Nephron progenitor cell (in vitro differentiated cells): ENCODE results near the gene ERAS.
A peak's percentile ranks its signal among the peaks of the same experiment; 100 is the strongest.

Source experiments
- DNase-seq: peaks from one replicate; pipeline ENCODE4 v3.0.0; 2021
- H3K27ac Mint-ChIP-seq: 2 replicates; pipeline ENCODE4 v1.8.0; 2021; ENCODE audit warnings: mild to moderate bottlenecking, moderate library complexity, mixed read lengths
- H3K27me3 Mint-ChIP-seq: 2 replicates; pipeline ENCODE4 v1.8.0; 2021; ENCODE audit warnings: mild to moderate bottlenecking, low read depth, mixed read lengths; ENCODE audit not compliant: poor library complexity
- H3K36me3 Mint-ChIP-seq: 2 replicates; pipeline ENCODE4 v1.8.0; 2021; ENCODE audit warnings: low read depth, mixed read lengths
- H3K4me1 Mint-ChIP-seq: 2 replicates; pipeline ENCODE4 v1.8.0; 2021; ENCODE audit warnings: mixed read lengths
- H3K4me3 Mint-ChIP-seq: 2 replicates; pipeline ENCODE4 v1.8.0; 2021; ENCODE audit warnings: mild to moderate bottlenecking, moderate library complexity, mixed read lengths
- H3K9me3 Mint-ChIP-seq: 2 replicates; pipeline ENCODE4 v1.8.0; 2021; ENCODE audit warnings: mild to moderate bottlenecking, moderate library complexity, mixed read lengths
- TF ChIP-seq, protein P1 (sequence below): fragments of 200-600 bp; sonication (generic); IDR thresholded peaks from 2 replicates; pipeline ENCODE4 v1.5.0; 2021; ENCODE audit warnings: antibody characterized with exemption

The ERAS gene

DNA sequence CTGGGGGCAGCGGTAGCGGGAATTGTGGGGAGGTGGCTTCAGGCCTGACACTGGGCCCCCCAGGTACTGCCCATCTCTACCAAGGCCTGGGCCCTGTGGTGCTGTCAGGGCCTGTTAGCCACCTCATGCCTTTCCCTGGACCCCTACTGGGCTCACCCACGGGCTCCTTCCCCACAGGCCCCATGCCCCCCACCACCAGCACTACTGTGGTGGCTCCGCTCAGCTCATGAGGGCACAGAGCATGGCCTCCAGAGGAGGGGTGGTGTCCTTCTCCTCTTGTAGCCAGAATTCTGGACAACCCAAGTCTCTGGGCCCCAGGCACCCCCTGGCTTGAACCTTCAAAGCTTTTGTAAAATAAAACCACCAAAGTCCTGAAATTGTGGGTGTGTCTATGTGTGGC, 32.4 kb upstream of the ERAS start:
- no peak for DNase-seq
- Mint-ChIP-seq H3K27me3 (peaks cover 14% of the 10 kb centered on the region), H3K4me3 (no peak overlapping the region), H3K27ac (no peak overlapping the region), H3K4me1 (peaks cover 8% of the 10 kb centered on the region), H3K36me3 (no peaks in the 10 kb centered on the region), H3K9me3 (peaks cover 50% of the 10 kb centered on the region)
- TF ChIP-seq, protein P1, sequence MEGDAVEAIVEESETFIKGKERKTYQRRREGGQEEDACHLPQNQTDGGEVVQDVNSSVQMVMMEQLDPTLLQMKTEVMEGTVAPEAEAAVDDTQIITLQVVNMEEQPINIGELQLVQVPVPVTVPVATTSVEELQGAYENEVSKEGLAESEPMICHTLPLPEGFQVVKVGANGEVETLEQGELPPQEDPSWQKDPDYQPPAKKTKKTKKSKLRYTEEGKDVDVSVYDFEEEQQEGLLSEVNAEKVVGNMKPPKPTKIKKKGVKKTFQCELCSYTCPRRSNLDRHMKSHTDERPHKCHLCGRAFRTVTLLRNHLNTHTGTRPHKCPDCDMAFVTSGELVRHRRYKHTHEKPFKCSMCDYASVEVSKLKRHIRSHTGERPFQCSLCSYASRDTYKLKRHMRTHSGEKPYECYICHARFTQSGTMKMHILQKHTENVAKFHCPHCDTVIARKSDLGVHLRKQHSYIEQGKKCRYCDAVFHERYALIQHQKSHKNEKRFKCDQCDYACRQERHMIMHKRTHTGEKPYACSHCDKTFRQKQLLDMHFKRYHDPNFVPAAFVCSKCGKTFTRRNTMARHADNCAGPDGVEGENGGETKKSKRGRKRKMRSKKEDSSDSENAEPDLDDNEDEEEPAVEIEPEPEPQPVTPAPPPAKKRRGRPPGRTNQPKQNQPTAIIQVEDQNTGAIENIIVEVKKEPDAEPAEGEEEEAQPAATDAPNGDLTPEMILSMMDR = no peak

DNA sequence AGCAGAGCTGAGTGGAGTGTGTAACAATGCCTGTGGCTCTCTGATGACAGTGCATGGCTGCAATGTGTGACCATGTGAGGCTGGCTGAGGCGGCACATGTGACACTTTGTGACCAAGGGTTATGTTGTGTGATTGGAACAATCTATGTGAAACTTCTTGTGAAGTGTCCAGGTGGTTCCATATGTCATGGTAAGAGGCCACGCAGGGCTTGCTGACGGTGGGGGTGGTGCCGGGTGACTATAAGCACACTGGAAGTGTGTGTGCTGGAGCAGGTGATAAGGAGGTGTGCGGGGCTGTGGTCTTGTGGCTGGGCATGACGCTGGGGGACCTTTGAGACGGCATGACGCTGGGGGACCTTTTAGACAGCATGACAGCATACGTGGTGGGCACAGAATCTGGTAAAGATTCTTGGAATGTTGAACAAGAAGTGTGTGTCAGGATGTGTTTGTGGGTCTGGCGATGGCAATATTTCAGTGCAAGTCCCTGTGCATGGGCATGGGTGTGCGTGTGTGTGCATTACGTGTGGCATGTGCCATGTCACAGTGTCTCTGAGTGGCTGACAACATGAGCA, 31.9 kb upstream of the ERAS start:
- Mint-ChIP-seq H3K9me3 (peaks cover 46% of the 10 kb centered on the region), H3K27ac (no peak overlapping the region), H3K36me3 (no peaks in the 10 kb centered on the region), H3K27me3 (peaks cover 12% of the 10 kb centered on the region), H3K4me1 (peaks cover 8% of the 10 kb centered on the region), H3K4me3 (no peak overlapping the region)
- TF ChIP-seq, protein P1 = no peak
- DNase-seq = no peak

DNA sequence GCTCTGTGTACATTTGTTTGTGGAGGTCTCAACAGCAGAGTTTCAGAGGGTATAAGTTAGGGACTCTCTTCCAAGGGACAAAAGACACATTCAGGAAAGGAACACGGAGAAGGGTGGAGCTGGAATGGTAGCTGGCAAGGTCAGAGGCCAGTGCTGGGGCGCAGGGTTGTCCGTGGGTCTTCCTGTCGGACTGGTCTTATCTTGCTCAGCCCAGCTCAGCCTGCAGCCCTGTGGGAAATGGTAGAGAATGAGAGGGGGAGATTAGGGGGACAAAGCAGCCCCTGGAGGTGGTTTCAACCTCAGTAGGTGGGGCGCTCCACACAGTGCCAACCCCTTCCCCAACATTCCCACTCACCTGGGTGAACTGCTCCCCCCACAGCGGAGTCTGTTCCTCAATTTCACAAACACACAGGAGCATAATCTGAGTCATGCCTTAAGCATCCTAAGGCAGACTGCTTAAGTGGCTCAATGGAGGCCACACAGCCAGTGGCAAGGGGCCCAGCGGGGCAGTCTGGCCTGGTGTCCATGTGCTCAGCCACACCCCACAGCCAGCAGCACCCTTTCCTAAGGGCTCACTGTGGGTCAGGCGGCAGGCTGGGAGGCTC, 31.3 kb upstream of the ERAS start:
- no peak for DNase-seq
- Mint-ChIP-seq H3K4me3 (no peak overlapping the region), H3K27me3 (peaks cover 7% of the 10 kb centered on the region), H3K27ac (no peak overlapping the region), H3K36me3 (no peaks in the 10 kb centered on the region), H3K4me1 (peaks cover 9% of the 10 kb centered on the region), H3K9me3 (peaks cover 42% of the 10 kb centered on the region)
- TF ChIP-seq, protein P1 = no peak

DNA sequence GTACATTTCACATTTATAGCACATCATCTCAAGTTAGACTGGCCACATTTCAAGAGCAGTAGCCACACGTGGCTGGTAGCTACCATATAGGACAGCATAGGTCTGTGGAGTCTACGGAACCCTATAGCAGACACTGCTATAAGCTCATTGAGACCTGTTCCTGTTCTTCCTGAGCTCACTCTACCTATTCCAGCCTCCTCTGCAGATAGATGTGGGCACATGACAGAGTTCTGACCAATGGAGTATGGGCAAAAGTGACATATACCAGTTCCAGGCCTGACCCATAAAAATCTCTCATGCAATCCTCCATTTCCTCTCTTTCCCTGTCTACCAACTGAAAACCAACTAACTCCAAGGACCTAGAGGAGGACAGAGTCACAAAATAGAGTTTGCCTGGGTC, 28.0 kb upstream of the ERAS start:
- no peak for DNase-seq
- Mint-ChIP-seq H3K9me3 (peaks cover 48% of the 10 kb centered on the region), H3K4me1 (peaks cover 27% of the 10 kb centered on the region), H3K4me3 (no peak overlapping the region), H3K36me3 (peaks cover 8% of the 10 kb centered on the region), H3K27me3 (peaks cover 1% of the 10 kb centered on the region), H3K27ac (no peak overlapping the region)
- TF ChIP-seq, protein P1 = no peak

DNA sequence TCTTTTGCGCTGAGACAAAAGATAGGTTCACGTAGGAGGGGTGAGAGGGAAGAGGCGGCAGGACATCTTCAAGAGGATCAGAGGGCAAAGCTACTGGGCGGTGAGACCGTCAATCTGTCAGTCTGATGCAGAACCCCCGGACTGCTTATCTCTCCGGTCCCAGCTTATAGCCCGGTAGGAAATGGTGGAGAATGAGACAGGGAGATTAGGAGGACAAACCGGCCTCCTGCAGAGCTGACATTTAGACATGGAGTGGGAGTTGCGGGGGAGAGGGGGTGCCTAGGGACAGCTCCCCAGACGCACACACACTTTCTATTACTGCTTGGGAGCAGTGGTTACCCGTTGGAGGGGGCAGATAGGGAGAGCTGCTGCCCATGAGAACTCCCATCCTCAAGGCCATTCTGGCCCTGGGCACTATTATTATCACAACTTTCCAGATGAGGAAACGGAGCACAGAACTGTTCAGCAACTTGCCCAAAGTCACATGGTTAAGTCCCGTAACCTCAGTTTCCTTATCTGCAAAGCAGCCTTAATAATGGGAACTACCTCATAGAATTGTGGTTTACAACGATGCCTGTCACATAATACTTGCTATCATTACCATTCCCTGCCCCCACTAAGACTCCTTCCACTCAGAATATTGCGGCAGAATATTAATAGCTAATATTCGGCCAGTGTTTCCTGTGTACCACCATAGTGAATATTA, 25.6 kb upstream of the ERAS start:
- TF ChIP-seq, protein P1 = no peak
- Mint-ChIP-seq H3K4me3 (peak overlapping the region; percentile 94), H3K36me3 (peaks cover 23% of the 10 kb centered on the region), H3K4me1 (peaks cover 24% of the 10 kb centered on the region), H3K9me3 (peaks cover 56% of the 10 kb centered on the region), H3K27me3 (no peaks in the 10 kb centered on the region), H3K27ac (peak overlapping the region; percentile 98)
- DNase-seq = no peak
